Lung (tissue), 12 donors: ENCODE results near the gene CHRNA4. TPM values are rescaled to one million over a fixed set of nuclear protein-coding genes. Genes with fewer than 3 reads are reported as not detected.
A peak's percentile ranks its signal among the peaks of the same experiment; 100 is the strongest.

Experiments used
- ATAC-seq: fragments of 200-7000 bp; cut with Tn5 transposase; one replicate; pipeline ENCODE4 v1.9.1; 2020; ENCODE audit warnings: moderate number of reproducible peaks; ENCODE audit not compliant: insufficient read depth, low FRiP score
- DNase-seq, 3 donors: peaks; one replicate each; pipeline ENCODE4 v3.0.0-alpha.2; 2013 to 2017
- H3K27ac ChIP-seq, 2 donors: one replicate each; pipeline ENCODE4 v1.5.1; 2013; ENCODE audit warnings: mild to moderate bottlenecking in 2 of 2, moderate library complexity in 2 of 2, control low read depth in 1 of 2, inconsistent platforms in 1 of 2, low read depth in 1 of 2, low read length in 1 of 2
- H3K27me3 ChIP-seq, 3 donors: one replicate each; pipeline ENCODE4 v1.5.1; 2013; ENCODE audit warnings: low read length in 2 of 3; ENCODE audit not compliant: control insufficient read depth in 3 of 3, insufficient read depth in 3 of 3
- H3K36me3 ChIP-seq, 4 donors: one replicate each; pipeline ENCODE4 v1.5.1; 2013; ENCODE audit warnings: low read length in 4 of 4, mild to moderate bottlenecking in 1 of 4, moderate library complexity in 1 of 4; ENCODE audit not compliant: control insufficient read depth in 4 of 4, insufficient read depth in 4 of 4
- H3K4me1 ChIP-seq, 5 donors: one replicate each; pipeline ENCODE4 v1.5.1; 2013; ENCODE audit warnings: low read length in 5 of 5, mild to moderate bottlenecking in 2 of 5, moderate library complexity in 1 of 5; ENCODE audit not compliant: control insufficient read depth in 5 of 5, insufficient read depth in 5 of 5
- H3K4me3 ChIP-seq: one replicate; pipeline ENCODE4 v1.5.1; 2013; ENCODE audit warnings: mild to moderate bottlenecking, control low read depth, moderate library complexity
- H3K9ac ChIP-seq, 2 donors: one replicate each; pipeline ENCODE4 v1.5.1; 2013; ENCODE audit warnings: low read length in 2 of 2, control low read depth in 1 of 2; ENCODE audit not compliant: insufficient read depth in 1 of 2
- H3K9me3 ChIP-seq, 4 donors: one replicate each; pipeline ENCODE4 v1.5.1; 2013; ENCODE audit warnings: low read length in 3 of 4, mild to moderate bottlenecking in 1 of 4, moderate library complexity in 1 of 4; ENCODE audit not compliant: control insufficient read depth in 4 of 4, insufficient read depth in 3 of 4
- CTCF ChIP-seq: IDR thresholded peaks from 2 replicates; pipeline ENCODE4 v1.5.1; 2012; ENCODE audit warnings: mild to moderate bottlenecking; ENCODE audit errors: control extremely low read depth, extremely low read depth
- WGBS, 2 donors: extraction: QIAGEN DNeasy Blood & Tissue Kit; methylation state at CpG; one replicate each; pipeline ENCODE4 v1.1.7; 2013; 5-methylcytosine and 5-hydroxymethylcytosine counted together
- polyA plus RNA-seq, 2 donors: library from polyadenylated mRNA; stranded (reverse); fragments of 200-250 nt; gene quantifications; one replicate each; pipeline ENCODE4 v1.2.1, GENCODE V29; 2013
- total RNA-seq, 2 donors: library from RNA; depleted of rRNA in 1 of 2; stranded (reverse); fragments of >200 nt in 1 of 2; gene quantifications; one replicate each; pipeline ENCODE4 v1.2.1, GENCODE V29; 2014 to 2021
- donor health status: control.
- donor health status: control.
- donor health status: Bipolar disorder and iron deficiency.
- donor health status: healthy.
- donor health status: DM: yes; HTN: yes; CAD: no.

The CHRNA4 gene
- total and polyA plus RNA-seq, 4 donors: 0.01 to 1.1 (median 0.46) TPM

GRCh38 chr20:63296531-63297299 is 64.4 kb downstream of the CHRNA4 start:
- Histone ChIP-seq H3K36me3 (no peaks in the 10 kb centered on the region), H3K4me1 (peaks cover 0 to 21% (median 0%) of the 10 kb centered on the region in 5 donors), H3K9ac (no peak overlapping the region), H3K27ac (no peak overlapping the region), H3K9me3 (peaks cover 0 to 5% (median 1%) of the 10 kb centered on the region in 4 donors), H3K4me3 (no peak overlapping the region), H3K27me3 (peaks cover 0 to 14% (median 0%) of the 10 kb centered on the region in 3 donors)
- ATAC-seq (no peak), DNase-seq (peak in 2 of 3 donors; percentile 34 to 45)
- 35 to 46% methylated on average over 18 of the region's 18 CpGs for WGBS, 2 donors
- TF ChIP-seq CTCF: no peak

- H3K27me3 ChIP-seq: peaks cover 0 to 11% (median 0%) of the 10 kb centered on the region in 3 donors
These were observed 65.3 kb downstream of the CHRNA4 start for GRCh38 chr20:63295846-63296245.

GRCh38 chr20:63295422-63295821 is 65.7 kb downstream of the CHRNA4 start:
- ATAC-seq (no peak), DNase-seq (no peak)
- 25 to 27% methylated on average over 17 of the region's 17 CpGs for WGBS, 2 donors
- no peaks in the 10 kb centered on the region for H3K36me3 ChIP-seq
- no peak overlapping the region for H3K27ac ChIP-seq
- H3K4me1 ChIP-seq: peaks cover 0 to 26% (median 0%) of the 10 kb centered on the region in 5 donors
- no peak for TF ChIP-seq CTCF
- H3K9ac ChIP-seq: no peak overlapping the region
- H3K27me3 ChIP-seq: peaks cover 0 to 11% (median 0%) of the 10 kb centered on the region in 3 donors
- H3K9me3 ChIP-seq: peaks cover 0 to 5% (median 0%) of the 10 kb centered on the region in 4 donors
- no peak overlapping the region for H3K4me3 ChIP-seq

More at GRCh38 chr20:63295846-63296245, 65.3 kb downstream of the CHRNA4 start:
- Histone ChIP-seq H3K36me3 (no peaks in the 10 kb centered on the region), H3K27ac (no peak overlapping the region), H3K4me3 (no peak overlapping the region), H3K9ac (no peak overlapping the region), H3K4me1 (peaks cover 0 to 23% (median 0%) of the 10 kb centered on the region in 5 donors), H3K9me3 (peaks cover 0 to 5% (median 0%) of the 10 kb centered on the region in 4 donors)
- ATAC-seq (no peak), DNase-seq (no peak)
- 13 to 22% methylated on average over 20 of the region's 20 CpGs for WGBS, 2 donors
- TF ChIP-seq CTCF: no peak
